Naive thymus-derived CD4-positive, alpha-beta T cell (primary cell): Measurements from ENCODE around the gene NT5C1A. TPM values are rescaled to one million over a fixed set of nuclear protein-coding genes. Genes with fewer than 3 reads are reported as not detected.

ENCODE experiments used
- ATAC-seq: fragments of 150-1000 bp; cut with Tn5 transposase; 2 replicates; pipeline ENCODE4 v1.10.0; 2021; ENCODE audit warnings: mild to moderate bottlenecking, moderate library complexity
- CTCF ChIA-PET: fragments of 350-600 bp; sonication (Branson Sonifier 250); formaldehyde crosslinking; loops from one replicate; lab custom pipeline; 2021; ENCODE audit warnings: antibody characterized with exemption; lab: Charles Lee
- POLR2A ChIA-PET: fragments of 350-600 bp; sonication (Branson Sonifier 250); formaldehyde crosslinking; loops from one replicate; lab custom pipeline; 2021; ENCODE audit warnings: antibody characterized with exemption, inconsistent platforms; lab: Charles Lee
- DNase-seq, 9 donors: peaks; one replicate each; pipeline versions ENCODE4 v3.0.0 to v3.0.0-alpha.2; 2020 to 2022; ENCODE audit warnings: mixed read lengths in 1 of 9
- H3K27ac ChIP-seq: one replicate; pipeline ENCODE4 v1.7.0; 2013; ENCODE audit warnings: mild to moderate bottlenecking, low read depth, low read length, moderate library complexity
- H3K27me3 ChIP-seq, 2 donors: one replicate each; pipeline ENCODE4 v1.7.0; 2013; ENCODE audit warnings: low read length in 2 of 2, mild to moderate bottlenecking in 2 of 2, moderate library complexity in 2 of 2; ENCODE audit not compliant: control insufficient read depth in 2 of 2, insufficient read depth in 2 of 2
- H3K36me3 ChIP-seq, 3 experiments: 1 replicate in 2 of 3; 2 replicates in 1 of 3; pipeline ENCODE4 v1.7.0; 2013; ENCODE audit warnings: low read length in 3 of 3, mild to moderate bottlenecking in 3 of 3, moderate library complexity in 1 of 3; ENCODE audit not compliant: insufficient read depth in 3 of 3, control insufficient read depth in 2 of 3
- H3K4me1 ChIP-seq, 2 donors: one replicate each; pipeline ENCODE4 v1.7.0; 2013; ENCODE audit warnings: low read length in 2 of 2, mild to moderate bottlenecking in 2 of 2, moderate library complexity in 1 of 2; ENCODE audit not compliant: control insufficient read depth in 2 of 2, insufficient read depth in 2 of 2
- H3K4me3 ChIP-seq: 2 replicates; pipeline ENCODE4 v1.7.0; 2013; ENCODE audit warnings: mild to moderate bottlenecking, low read length
- H3K9me3 ChIP-seq, 3 experiments: 1 replicate in 2 of 3; 2 replicates in 1 of 3; pipeline ENCODE4 v1.7.0; 2013; ENCODE audit warnings: low read length in 3 of 3; ENCODE audit not compliant: control insufficient read depth in 2 of 3
- H3K27ac Mint-ChIP-seq, 9 donors: one replicate each; pipeline ENCODE4 v1.8.0; 2020 to 2022; ENCODE audit warnings: mixed read lengths in 9 of 9, mild to moderate bottlenecking in 8 of 9, moderate library complexity in 5 of 9, inconsistent platforms in 2 of 9
- H3K27me3 Mint-ChIP-seq, 5 donors: one replicate each; pipeline ENCODE4 v1.8.0; 2021 to 2022; ENCODE audit warnings: mixed read lengths in 5 of 5, mild to moderate bottlenecking in 1 of 5
- H3K36me3 Mint-ChIP-seq, 5 donors: one replicate each; pipeline ENCODE4 v1.8.0; 2020 to 2022; ENCODE audit warnings: mixed read lengths in 5 of 5, mild to moderate bottlenecking in 3 of 5, inconsistent platforms in 1 of 5
- H3K4me1 Mint-ChIP-seq, 7 donors: one replicate each; pipeline ENCODE4 v1.8.0; 2020 to 2022; ENCODE audit warnings: mixed read lengths in 7 of 7, mild to moderate bottlenecking in 3 of 7, inconsistent platforms in 1 of 7
- H3K4me3 Mint-ChIP-seq, 10 donors: one replicate each; pipeline ENCODE4 v1.8.0; 2020 to 2022; ENCODE audit warnings: mild to moderate bottlenecking in 10 of 10, mixed read lengths in 10 of 10, moderate library complexity in 6 of 10, inconsistent platforms in 2 of 10
- H3K9me3 Mint-ChIP-seq, 11 donors: one replicate each; pipeline ENCODE4 v1.8.0; 2020 to 2022; ENCODE audit warnings: mixed read lengths in 11 of 11, mild to moderate bottlenecking in 4 of 11, inconsistent platforms in 1 of 11, moderate library complexity in 1 of 11
- intact Hi-C, 2 donors: fragments of 100-400 bp; cut with micrococcal nuclease; formaldehyde crosslinking; loops; one replicate each; pipeline ENCODE4 v1.15.1; 2023
- polyA plus RNA-seq, 2 donors: library from polyadenylated mRNA; unstranded; fragments of 300-500 nt; fragmentation: Illumina TruSeq; gene quantifications; one replicate each; pipeline ENCODE4 v1.2.3, GENCODE V29; 2021
- total RNA-seq, 6 experiments: library from RNA in 5 of 6; stranded (reverse) in 5 of 6; gene quantifications; 1 replicate in 5 of 6; 2 replicates in 1 of 6; pipeline ENCODE4 v1.2.3 and lab custom pipeline; 2021 to 2026

NT5C1A gene
- total and polyA plus RNA-seq, 7 experiments from 2014 or later = 0.37 to 0.92 (median 0.65) TPM; not detected in 4

- ATAC-seq = no peak
These were observed 46.9 kb downstream of the NT5C1A start for GRCh38 chr1:39625009-39625408.

GRCh38 chr1:39623053-39623452, 48.9 kb downstream of the NT5C1A start:
- Mint-ChIP-seq H3K27me3 (peaks cover 0 to 10% (median 9%) of the 10 kb centered on the region in 5 donors), H3K27ac (peak overlapping the region in 1 of 9 donors; percentile 56), H3K4me1 (peaks cover 0 to 3% (median 0%) of the 10 kb centered on the region in 7 donors), H3K9me3 (peaks cover 0 to 2% (median 0%) of the 10 kb centered on the region in 11 donors), H3K4me3 (no peak overlapping the region), H3K36me3 (no peaks in the 10 kb centered on the region)
- no peak overlapping the region for H3K4me3 ChIP-seq
- intact Hi-C loops = no loop called here
- no peak for ATAC-seq
- DNase-seq = no peak
- no peaks in the 10 kb centered on the region for H3K27me3 ChIP-seq
- CTCF ChIA-PET = no interaction called here
- POLR2A ChIA-PET = no interaction called here
- no peaks in the 10 kb centered on the region for H3K4me1 ChIP-seq
- H3K27ac ChIP-seq = no peak overlapping the region
- no peaks in the 10 kb centered on the region for H3K36me3 ChIP-seq
- no peaks in the 10 kb centered on the region for H3K9me3 ChIP-seq

More at GRCh38 chr1:39625009-39625408, 46.9 kb downstream of the NT5C1A start:
- H3K27ac Mint-ChIP-seq = no peak overlapping the region
- CTCF ChIA-PET = no interaction called here
- Histone ChIP-seq H3K9me3 (no peaks in the 10 kb centered on the region), H3K27me3 (no peaks in the 10 kb centered on the region), H3K27ac (no peak overlapping the region), H3K36me3 (no peaks in the 10 kb centered on the region), H3K4me3 (no peak overlapping the region), H3K4me1 (no peaks in the 10 kb centered on the region)
- no peak for DNase-seq
- H3K9me3 Mint-ChIP-seq = peaks cover 0 to 2% (median 0%) of the 10 kb centered on the region in 11 donors
- H3K4me3 Mint-ChIP-seq = no peak overlapping the region
- intact Hi-C loops = no loop called here
- H3K4me1 Mint-ChIP-seq = peaks cover 0 to 3% (median 0%) of the 10 kb centered on the region in 7 donors
- POLR2A ChIA-PET = no interaction called here
- H3K27me3 Mint-ChIP-seq = peaks cover 0 to 10% (median 9%) of the 10 kb centered on the region in 5 donors
- H3K36me3 Mint-ChIP-seq = no peaks in the 10 kb centered on the region

GRCh38 chr1:39622427-39622826, 49.5 kb downstream of the NT5C1A start:
- H3K9me3 ChIP-seq = no peaks in the 10 kb centered on the region
- H3K27ac ChIP-seq = no peak overlapping the region
- Mint-ChIP-seq H3K36me3 (no peaks in the 10 kb centered on the region), H3K27ac (no peak overlapping the region), H3K4me3 (no peak overlapping the region), H3K9me3 (peaks cover 0 to 2% (median 0%) of the 10 kb centered on the region in 11 donors), H3K27me3 (peaks cover 0 to 12% (median 9%) of the 10 kb centered on the region in 5 donors), H3K4me1 (peaks cover 0 to 3% (median 0%) of the 10 kb centered on the region in 7 donors)
- no peaks in the 10 kb centered on the region for H3K36me3 ChIP-seq
- no peak overlapping the region for H3K4me3 ChIP-seq
- intact Hi-C loops = no loop called here
- DNase-seq (no peak), ATAC-seq (no peak)
- no peaks in the 10 kb centered on the region for H3K27me3 ChIP-seq
- ChIA-PET POLR2A (no interaction called here), CTCF (no interaction called here)
- H3K4me1 ChIP-seq = no peaks in the 10 kb centered on the region

GRCh38 chr1:39620659-39621165, 51.2 kb downstream of the NT5C1A start:
- Mint-ChIP-seq H3K4me3 (no peak overlapping the region), H3K27me3 (peaks cover 0 to 22% (median 9%) of the 10 kb centered on the region in 5 donors), H3K36me3 (no peaks in the 10 kb centered on the region), H3K4me1 (peaks cover 0 to 2% (median 0%) of the 10 kb centered on the region in 7 donors), H3K9me3 (peaks cover 0 to 2% (median 0%) of the 10 kb centered on the region in 11 donors), H3K27ac (no peak overlapping the region)
- POLR2A ChIA-PET = no interaction called here
- Histone ChIP-seq H3K9me3 (no peaks in the 10 kb centered on the region), H3K36me3 (no peaks in the 10 kb centered on the region), H3K4me3 (no peak overlapping the region), H3K27me3 (no peaks in the 10 kb centered on the region), H3K27ac (no peak overlapping the region), H3K4me1 (no peaks in the 10 kb centered on the region)
- ATAC-seq = no peak
- intact Hi-C loops = no loop called here
- CTCF ChIA-PET = interaction anchor here (0.9 to 1.3 kb wide), 2 partner anchors 12 to 33 kb away, joined by 3 to 4 read pairs; no protein-coding TSS in a partner anchor
- no peak for DNase-seq

- Mint-ChIP-seq H3K9me3 (peaks cover 0 to 2% (median 0%) of the 10 kb centered on the region in 11 donors), H3K4me3 (no peak overlapping the region), H3K27me3 (peaks cover 0 to 14% (median 0%) of the 10 kb centered on the region in 5 donors), H3K4me1 (no peaks in the 10 kb centered on the region), H3K36me3 (no peaks in the 10 kb centered on the region), H3K27ac (peak overlapping the region in 1 of 9 donors; percentile 21)
- no peaks in the 10 kb centered on the region for H3K36me3 ChIP-seq
- ChIA-PET POLR2A (interaction anchor here (1.0 kb wide), 1 partner anchor 116 kb away, joined by 3 read pairs; no protein-coding TSS in a partner anchor), CTCF (interaction anchor here (1.2 to 1.7 kb wide), 2 partner anchors 9 to 11 kb away, joined by 3 to 5 read pairs; no protein-coding TSS in a partner anchor)
- no peak overlapping the region for H3K4me3 ChIP-seq
- no peaks in the 10 kb centered on the region for H3K9me3 ChIP-seq
- DNase-seq (no peak), ATAC-seq (no peak)
- no peak overlapping the region for H3K27ac ChIP-seq
- no peaks in the 10 kb centered on the region for H3K4me1 ChIP-seq
- intact Hi-C loops = no loop called here
- no peaks in the 10 kb centered on the region for H3K27me3 ChIP-seq
These were observed 54.3 kb downstream of the NT5C1A start for GRCh38 chr1:39617488-39618049.

- intact Hi-C loops = no loop called here
- H3K4me3 ChIP-seq = no peak overlapping the region
These were observed 56.7 kb downstream of the NT5C1A start for GRCh38 chr1:39615086-39615673.

More at GRCh38 chr1:39615086-39615673, 56.7 kb downstream of the NT5C1A start:
- Mint-ChIP-seq H3K4me1 (no peaks in the 10 kb centered on the region), H3K4me3 (no peak overlapping the region), H3K27me3 (peaks cover 0 to 14% (median 0%) of the 10 kb centered on the region in 5 donors), H3K9me3 (no peaks in the 10 kb centered on the region), H3K36me3 (no peaks in the 10 kb centered on the region), H3K27ac (no peak overlapping the region)
- DNase-seq = no peak
- Histone ChIP-seq H3K27ac (no peak overlapping the region), H3K36me3 (no peaks in the 10 kb centered on the region), H3K27me3 (no peaks in the 10 kb centered on the region), H3K4me1 (no peaks in the 10 kb centered on the region), H3K9me3 (no peaks in the 10 kb centered on the region)
- ChIA-PET POLR2A (no interaction called here), CTCF (interaction anchor here (0.7 kb wide), 1 partner anchor 39 kb away, joined by 5 read pairs; no protein-coding TSS in a partner anchor)
- ATAC-seq = no peak
